ENCODE measurements around the gene JAML. TPM values are rescaled to one million over a fixed set of nuclear protein-coding genes. Genes with fewer than 3 reads are reported as not detected.

JAML gene
- total and polyA plus RNA-seq, 2 donors (not counting 1 experiment from before 2014, with no cell fraction given) = not detected

DNA sequence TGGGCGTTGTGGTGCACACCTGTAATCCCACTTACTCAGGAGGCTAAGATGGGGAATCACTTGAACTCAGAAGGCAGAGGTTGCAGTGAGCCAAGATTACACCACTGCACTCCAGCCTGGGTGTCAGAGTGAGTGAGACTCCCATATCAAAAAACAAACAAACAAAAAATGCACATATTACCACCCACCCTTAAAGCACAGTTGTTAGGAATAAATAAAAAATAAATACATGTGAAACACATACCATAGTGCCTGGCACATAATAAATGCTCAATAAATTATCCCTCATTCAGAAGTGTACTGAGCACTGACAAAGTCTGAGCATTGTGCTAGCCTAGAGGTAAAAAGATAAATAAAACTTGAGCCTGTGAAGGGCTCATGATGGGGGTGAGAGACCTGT lies 9.0 kb upstream of the JAML start:
- H3K4me1 ChIP-seq (ENCODE audit: control insufficient read depth, extremely low read depth, insufficient read depth, low read length) = no peaks in the 10 kb centered on the region
- no peaks in the 10 kb centered on the region for H3K9me3 ChIP-seq (ENCODE audit: control insufficient read depth, insufficient read depth, low read depth, low read length)
- no peak for TF ChIP-seq EZH2 (IDR thresholded peaks at IDR 0.05; ENCODE audit: low read length, missing control alignments)
- TF ChIP-seq, protein P1, sequence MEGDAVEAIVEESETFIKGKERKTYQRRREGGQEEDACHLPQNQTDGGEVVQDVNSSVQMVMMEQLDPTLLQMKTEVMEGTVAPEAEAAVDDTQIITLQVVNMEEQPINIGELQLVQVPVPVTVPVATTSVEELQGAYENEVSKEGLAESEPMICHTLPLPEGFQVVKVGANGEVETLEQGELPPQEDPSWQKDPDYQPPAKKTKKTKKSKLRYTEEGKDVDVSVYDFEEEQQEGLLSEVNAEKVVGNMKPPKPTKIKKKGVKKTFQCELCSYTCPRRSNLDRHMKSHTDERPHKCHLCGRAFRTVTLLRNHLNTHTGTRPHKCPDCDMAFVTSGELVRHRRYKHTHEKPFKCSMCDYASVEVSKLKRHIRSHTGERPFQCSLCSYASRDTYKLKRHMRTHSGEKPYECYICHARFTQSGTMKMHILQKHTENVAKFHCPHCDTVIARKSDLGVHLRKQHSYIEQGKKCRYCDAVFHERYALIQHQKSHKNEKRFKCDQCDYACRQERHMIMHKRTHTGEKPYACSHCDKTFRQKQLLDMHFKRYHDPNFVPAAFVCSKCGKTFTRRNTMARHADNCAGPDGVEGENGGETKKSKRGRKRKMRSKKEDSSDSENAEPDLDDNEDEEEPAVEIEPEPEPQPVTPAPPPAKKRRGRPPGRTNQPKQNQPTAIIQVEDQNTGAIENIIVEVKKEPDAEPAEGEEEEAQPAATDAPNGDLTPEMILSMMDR (conservative IDR thresholded peaks at IDR 0.05 in 1 of 2, IDR thresholded peaks at IDR 0.05 in 1 of 2; ENCODE audit: low read depth in 1 of 2, low read length in 2 of 2) = no peak
- no peak overlapping the region for H3K4me2 ChIP-seq (ENCODE audit: extremely low read depth, insufficient read depth, low read length)
- DNase-seq (ENCODE audit: low read depth in 2 of 2) = no peak
- no peaks in the 10 kb centered on the region for H4K20me1 ChIP-seq (ENCODE audit: control insufficient read depth, extremely low read depth, insufficient read depth, low read length)
- no peak overlapping the region for H3K4me3 ChIP-seq (replicated peaks in 1 of 4; ENCODE audit: control extremely low read depth in 1 of 4, insufficient read depth in 1 of 4, low read depth in 3 of 4, low read length in 4 of 4)
- no peaks in the 10 kb centered on the region for H3K79me2 ChIP-seq (ENCODE audit: control insufficient read depth, insufficient read depth, low read length)
- H3K9ac ChIP-seq (ENCODE audit: insufficient read depth, low read length) = no peak overlapping the region
- no peaks in the 10 kb centered on the region for H3K36me3 ChIP-seq (ENCODE audit: control insufficient read depth, insufficient read depth, low read length)
- no peak overlapping the region for H2AFZ ChIP-seq (ENCODE audit: low read length)
- H3K27me3 ChIP-seq (ENCODE audit: control insufficient read depth, insufficient read depth, low read length) = no peaks in the 10 kb centered on the region
- H3K27ac ChIP-seq (ENCODE audit: insufficient read depth, low read length) = no peak overlapping the region

DNA sequence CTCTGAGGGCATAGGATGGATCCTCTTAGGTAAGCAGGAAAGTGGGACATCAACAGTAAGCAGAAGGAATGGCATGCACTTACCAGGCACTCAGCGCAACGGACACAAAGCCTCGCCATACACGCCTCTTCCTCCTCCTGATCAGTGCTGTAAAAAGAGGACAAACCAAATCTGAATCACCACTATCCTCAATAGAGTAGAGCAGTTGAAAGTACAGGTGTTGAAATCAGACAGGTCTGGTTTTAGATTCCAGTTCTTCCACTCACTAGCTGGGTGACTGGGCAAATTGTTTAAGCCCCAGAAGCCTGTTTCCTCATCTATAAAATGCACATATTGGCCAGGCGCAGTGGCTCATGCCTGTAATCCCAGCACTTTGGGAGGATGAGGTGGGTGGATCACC lies 8.6 kb upstream of the JAML start:
- H3K27me3 ChIP-seq (ENCODE audit: control insufficient read depth, insufficient read depth, low read length) = no peaks in the 10 kb centered on the region
- TF ChIP-seq, protein P1 (conservative IDR thresholded peaks at IDR 0.05 in 1 of 2, IDR thresholded peaks at IDR 0.05 in 1 of 2; ENCODE audit: low read depth in 1 of 2, low read length in 2 of 2) = no peak
- H3K4me1 ChIP-seq (ENCODE audit: control insufficient read depth, extremely low read depth, insufficient read depth, low read length) = no peaks in the 10 kb centered on the region
- no peaks in the 10 kb centered on the region for H3K9me3 ChIP-seq (ENCODE audit: control insufficient read depth, insufficient read depth, low read depth, low read length)
- no peak overlapping the region for H3K9ac ChIP-seq (ENCODE audit: insufficient read depth, low read length)
- no peak overlapping the region for H3K27ac ChIP-seq (ENCODE audit: insufficient read depth, low read length)
- no peak for DNase-seq (ENCODE audit: low read depth in 2 of 2)
- H2AFZ ChIP-seq (ENCODE audit: low read length) = no peak overlapping the region
- no peak overlapping the region for H3K4me2 ChIP-seq (ENCODE audit: extremely low read depth, insufficient read depth, low read length)
- H4K20me1 ChIP-seq (ENCODE audit: control insufficient read depth, extremely low read depth, insufficient read depth, low read length) = no peaks in the 10 kb centered on the region
- H3K79me2 ChIP-seq (ENCODE audit: control insufficient read depth, insufficient read depth, low read length) = no peaks in the 10 kb centered on the region
- no peak overlapping the region for H3K4me3 ChIP-seq (replicated peaks in 1 of 4; ENCODE audit: control extremely low read depth in 1 of 4, insufficient read depth in 1 of 4, low read depth in 3 of 4, low read length in 4 of 4)
- H3K36me3 ChIP-seq (ENCODE audit: control insufficient read depth, insufficient read depth, low read length) = no peaks in the 10 kb centered on the region

DNA sequence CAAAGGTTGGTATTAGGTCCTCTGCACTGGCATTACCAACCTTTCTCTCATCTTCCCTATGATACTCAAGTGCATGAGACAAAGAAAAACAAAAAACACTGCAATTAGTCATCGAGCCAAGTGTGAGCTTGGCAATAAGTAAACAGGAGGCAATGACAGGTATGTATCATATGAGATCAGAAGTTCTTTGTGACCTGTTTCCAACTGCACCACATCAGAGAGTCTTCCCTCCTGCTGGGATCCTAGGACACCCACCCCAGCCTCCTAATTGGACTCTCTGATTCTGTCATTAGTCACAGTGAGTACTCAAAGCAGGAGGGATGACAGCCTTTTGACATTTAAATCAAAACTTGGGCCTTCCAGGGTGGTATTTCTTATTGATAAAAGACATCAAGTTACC lies 7.8 kb upstream of the JAML start:
- H3K27me3 ChIP-seq (ENCODE audit: control insufficient read depth, insufficient read depth, low read length) = no peaks in the 10 kb centered on the region
- TF ChIP-seq, protein P1 (conservative IDR thresholded peaks at IDR 0.05 in 1 of 2, IDR thresholded peaks at IDR 0.05 in 1 of 2; ENCODE audit: low read depth in 1 of 2, low read length in 2 of 2) = no peak
- no peak for TF ChIP-seq EZH2 (IDR thresholded peaks at IDR 0.05; ENCODE audit: low read length, missing control alignments)
- no peak overlapping the region for H3K9ac ChIP-seq (ENCODE audit: insufficient read depth, low read length)
- H3K36me3 ChIP-seq (ENCODE audit: control insufficient read depth, insufficient read depth, low read length) = no peaks in the 10 kb centered on the region
- no peaks in the 10 kb centered on the region for H3K79me2 ChIP-seq (ENCODE audit: control insufficient read depth, insufficient read depth, low read length)
- H3K27ac ChIP-seq (ENCODE audit: insufficient read depth, low read length) = no peak overlapping the region
- no peaks in the 10 kb centered on the region for H3K4me1 ChIP-seq (ENCODE audit: control insufficient read depth, extremely low read depth, insufficient read depth, low read length)
- no peak for DNase-seq (ENCODE audit: low read depth in 2 of 2)
- no peaks in the 10 kb centered on the region for H4K20me1 ChIP-seq (ENCODE audit: control insufficient read depth, extremely low read depth, insufficient read depth, low read length)
- H2AFZ ChIP-seq (ENCODE audit: low read length) = no peak overlapping the region
- no peaks in the 10 kb centered on the region for H3K9me3 ChIP-seq (ENCODE audit: control insufficient read depth, insufficient read depth, low read depth, low read length)
- no peak overlapping the region for H3K4me2 ChIP-seq (ENCODE audit: extremely low read depth, insufficient read depth, low read length)
- no peak overlapping the region for H3K4me3 ChIP-seq (replicated peaks in 1 of 4; ENCODE audit: control extremely low read depth in 1 of 4, insufficient read depth in 1 of 4, low read depth in 3 of 4, low read length in 4 of 4)

Measured in fibroblast of lung (primary cell).